Tibial nerve (tissue), 4 donors: ENCODE results near the gene MINDY2. TPM values are rescaled to one million over a fixed set of nuclear protein-coding genes. Genes with fewer than 3 reads are reported as not detected.
A peak's percentile ranks its signal among the peaks of the same experiment; 100 is the strongest.

Source experiments
- DNase-seq, 2 donors: peaks; one replicate each; pipeline ENCODE4 v3.0.0-alpha.2; 2019; ENCODE audit warnings: low spot score in 2 of 2
- H3K27ac ChIP-seq, 4 donors: fragments of 200-600 bp; sonication (generic) in 3 of 4; one replicate each; pipeline ENCODE4 v1.5.1; 2017 to 2019; ENCODE audit warnings: mild to moderate bottlenecking in 1 of 4
- H3K27me3 ChIP-seq, 2 donors: fragments of 200-600 bp; sonication (generic) in 1 of 2; one replicate each; pipeline versions ENCODE4 v1.5.1 to v1.6.0; 2017 to 2019
- H3K36me3 ChIP-seq, 3 donors: fragments of 200-600 bp; sonication (generic); one replicate each; pipeline ENCODE4 v1.5.1; 2018 to 2019
- H3K4me1 ChIP-seq, 4 donors: fragments of 200-600 bp; sonication (generic) in 3 of 4; one replicate each; pipeline ENCODE4 v1.5.1; 2017 to 2019
- H3K4me3 ChIP-seq, 4 donors: fragments of 200-600 bp; sonication (generic) in 3 of 4; one replicate each; pipeline ENCODE4 v1.5.1; 2017 to 2019; ENCODE audit warnings: mild to moderate bottlenecking in 1 of 4, moderate library complexity in 1 of 4
- H3K9me3 ChIP-seq, 4 donors: fragments of 200-600 bp; sonication (generic) in 3 of 4; one replicate each; pipeline ENCODE4 v1.5.1; 2017 to 2019
- EP300 ChIP-seq, 2 donors: sonication (generic); formaldehyde crosslinking; IDR thresholded peaks; one replicate each; pipeline ENCODE4 v1.6.1; 2017; ENCODE audit warnings: antibody characterized with exemption in 2 of 2, mild to moderate bottlenecking in 1 of 2
- POLR2A ChIP-seq, 2 donors: fragments of 450-650 bp; IDR thresholded peaks; one replicate each; pipeline ENCODE4 v1.6.1; 2017; ENCODE audit warnings: antibody characterized with exemption in 2 of 2, mild to moderate bottlenecking in 2 of 2, moderate library complexity in 2 of 2
- WGBS, 2 donors: methylation state at CpG; one replicate each; pipeline ENCODE4 v1.1.5; 2018; 5-methylcytosine and 5-hydroxymethylcytosine counted together
- total RNA-seq, 4 donors: library from RNA; depleted of rRNA; stranded (reverse); fragments of >200 nt; gene quantifications; one replicate each; pipeline ENCODE4 v1.1.0, GENCODE V29; 2016
- TF ChIP-seq, protein P1 (sequence below), 5 experiments: fragments of 200-600 bp in 3 of 5; fragments of 450-650 bp in 2 of 5; sonication (generic) in 3 of 5; IDR thresholded peaks; one replicate each; pipeline ENCODE4 v1.5.1; 2016 to 2019; ENCODE audit warnings: antibody characterized with exemption in 5 of 5, mild to moderate bottlenecking in 3 of 5, moderate library complexity in 2 of 5

Gene MINDY2
- total RNA-seq, 4 donors from 2014 or later = 26.1 to 47.4 (median 39.9) TPM

DNA sequence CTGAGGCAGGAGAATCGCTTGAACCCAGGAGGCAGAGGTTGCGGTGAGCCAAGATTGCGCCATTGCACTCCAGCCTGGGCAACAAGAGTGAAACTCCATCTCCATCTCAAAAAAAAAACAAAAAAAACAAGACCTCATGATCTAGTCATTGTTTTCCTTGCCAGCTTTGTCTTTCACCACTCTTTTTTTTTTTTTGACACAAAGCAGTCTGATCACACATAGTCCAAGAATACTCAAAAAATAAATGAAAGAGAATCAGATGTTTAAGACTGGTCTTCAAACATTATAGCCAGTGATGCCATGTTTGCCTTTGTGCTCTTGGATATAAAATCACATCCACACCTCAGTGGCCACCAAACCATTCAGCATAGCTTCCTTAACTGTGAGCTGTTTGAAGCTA lies 15.8 kb upstream of the MINDY2 start:
- WGBS, 2 donors = 97% methylated on average over 3 of the region's 3 CpGs
- TF ChIP-seq EP300 (IDR thresholded peaks at IDR 0.05) = no peak
- no peak for DNase-seq
- H3K27ac ChIP-seq = no peak overlapping the region
- no peaks in the 10 kb centered on the region for H3K36me3 ChIP-seq
- H3K4me1 ChIP-seq = peaks cover 0 to 6% (median 0%) of the 10 kb centered on the region in 4 donors
- H3K9me3 ChIP-seq = no peaks in the 10 kb centered on the region
- no peaks in the 10 kb centered on the region for H3K27me3 ChIP-seq
- H3K4me3 ChIP-seq = no peak overlapping the region

- DNase-seq = no peak
- TF ChIP-seq POLR2A (IDR thresholded peaks at IDR 0.05) = no peak
- 61 to 62% methylated on average over 6 of the region's 6 CpGs for WGBS, 2 donors
- Histone ChIP-seq H3K27me3 (no peaks in the 10 kb centered on the region), H3K4me3 (no peak overlapping the region), H3K9me3 (no peaks in the 10 kb centered on the region), H3K27ac (no peak overlapping the region), H3K4me1 (no peaks in the 10 kb centered on the region), H3K36me3 (no peaks in the 10 kb centered on the region)
Measured at GRCh38 chr15:58755956-58756355, 15.1 kb upstream of the MINDY2 start.

DNA sequence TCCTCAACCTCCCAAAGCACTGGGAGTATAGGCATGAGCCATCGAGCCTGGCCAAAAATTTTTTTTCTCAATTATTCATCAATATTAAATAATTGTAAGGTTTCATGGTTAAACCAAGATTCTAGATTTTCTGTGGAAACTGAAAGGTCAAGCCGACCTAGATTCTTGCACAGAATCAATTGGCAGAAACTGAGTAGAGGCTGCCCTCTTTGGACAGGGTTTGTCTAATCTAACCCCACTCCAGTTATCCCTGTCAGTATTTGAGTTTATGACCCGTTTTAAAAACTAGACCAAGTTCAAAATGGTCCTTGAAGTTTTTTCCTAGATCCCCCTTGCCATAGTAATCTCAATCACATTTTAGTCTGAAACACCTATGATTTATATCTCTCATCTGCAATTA lies 13.0 kb upstream of the MINDY2 start:
- no peak for DNase-seq
- H3K9me3 ChIP-seq = no peaks in the 10 kb centered on the region
- no peak overlapping the region for H3K27ac ChIP-seq
- no peaks in the 10 kb centered on the region for H3K36me3 ChIP-seq
- no peaks in the 10 kb centered on the region for H3K27me3 ChIP-seq
- WGBS, 2 donors = 18 to 20% methylated on average over 3 of the region's 3 CpGs
- TF ChIP-seq EP300 (IDR thresholded peaks at IDR 0.05) (no peak), POLR2A (IDR thresholded peaks at IDR 0.05) (no peak)
- TF ChIP-seq, protein P1, sequence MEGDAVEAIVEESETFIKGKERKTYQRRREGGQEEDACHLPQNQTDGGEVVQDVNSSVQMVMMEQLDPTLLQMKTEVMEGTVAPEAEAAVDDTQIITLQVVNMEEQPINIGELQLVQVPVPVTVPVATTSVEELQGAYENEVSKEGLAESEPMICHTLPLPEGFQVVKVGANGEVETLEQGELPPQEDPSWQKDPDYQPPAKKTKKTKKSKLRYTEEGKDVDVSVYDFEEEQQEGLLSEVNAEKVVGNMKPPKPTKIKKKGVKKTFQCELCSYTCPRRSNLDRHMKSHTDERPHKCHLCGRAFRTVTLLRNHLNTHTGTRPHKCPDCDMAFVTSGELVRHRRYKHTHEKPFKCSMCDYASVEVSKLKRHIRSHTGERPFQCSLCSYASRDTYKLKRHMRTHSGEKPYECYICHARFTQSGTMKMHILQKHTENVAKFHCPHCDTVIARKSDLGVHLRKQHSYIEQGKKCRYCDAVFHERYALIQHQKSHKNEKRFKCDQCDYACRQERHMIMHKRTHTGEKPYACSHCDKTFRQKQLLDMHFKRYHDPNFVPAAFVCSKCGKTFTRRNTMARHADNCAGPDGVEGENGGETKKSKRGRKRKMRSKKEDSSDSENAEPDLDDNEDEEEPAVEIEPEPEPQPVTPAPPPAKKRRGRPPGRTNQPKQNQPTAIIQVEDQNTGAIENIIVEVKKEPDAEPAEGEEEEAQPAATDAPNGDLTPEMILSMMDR (IDR thresholded peaks at IDR 0.05) = peak in 3 of 5 experiments; percentile 26 to 41 (median 36)
- H3K4me3 ChIP-seq = no peak overlapping the region
- no peaks in the 10 kb centered on the region for H3K4me1 ChIP-seq

- Histone ChIP-seq H3K9me3 (peaks cover 0 to 8% (median 0%) of the 10 kb centered on the region in 4 donors), H3K27ac (no peak overlapping the region), H3K4me1 (no peaks in the 10 kb centered on the region), H3K4me3 (no peak overlapping the region), H3K27me3 (no peaks in the 10 kb centered on the region), H3K36me3 (no peaks in the 10 kb centered on the region)
- no peak for DNase-seq
- 74 to 79% methylated on average over 7 of the region's 7 CpGs for WGBS, 2 donors
- TF ChIP-seq POLR2A (IDR thresholded peaks at IDR 0.05) (no peak), EP300 (IDR thresholded peaks at IDR 0.05) (no peak)
- TF ChIP-seq, protein P1 (IDR thresholded peaks at IDR 0.05) = no peak
Measured at GRCh38 chr15:58760385-58761009, 10.6 kb upstream of the MINDY2 start.

DNA sequence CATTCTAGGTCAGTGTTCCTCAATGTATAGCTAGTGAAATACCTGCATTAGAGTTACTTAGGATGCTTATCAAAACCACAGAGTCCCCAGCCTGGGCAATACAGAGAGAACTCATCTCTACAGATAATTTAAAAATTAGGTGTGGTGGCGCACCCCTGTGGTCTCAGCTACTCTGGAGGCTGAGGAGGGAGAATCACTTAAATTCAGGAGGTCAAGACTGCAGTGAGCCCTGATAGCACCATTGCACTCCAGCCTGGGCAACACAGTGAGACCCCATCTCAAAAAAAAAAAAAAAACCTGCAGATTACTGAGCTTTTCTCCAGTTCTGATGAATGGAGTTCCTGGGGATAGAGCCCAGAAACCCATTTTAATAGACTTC lies 10.1 kb upstream of the MINDY2 start:
- DNase-seq = no peak
- H3K27ac ChIP-seq = no peak overlapping the region
- peaks cover 0 to 8% (median 0%) of the 10 kb centered on the region in 4 donors for H3K9me3 ChIP-seq
- no peak overlapping the region for H3K4me3 ChIP-seq
- TF ChIP-seq, protein P1 (IDR thresholded peaks at IDR 0.05) = no peak
- TF ChIP-seq POLR2A (IDR thresholded peaks at IDR 0.05) (no peak), EP300 (IDR thresholded peaks at IDR 0.05) (no peak)
- no peaks in the 10 kb centered on the region for H3K36me3 ChIP-seq
- no peaks in the 10 kb centered on the region for H3K4me1 ChIP-seq
- no peaks in the 10 kb centered on the region for H3K27me3 ChIP-seq
- WGBS, 2 donors = 94 to 100% methylated on average over 1 of the region's 1 CpG

DNA sequence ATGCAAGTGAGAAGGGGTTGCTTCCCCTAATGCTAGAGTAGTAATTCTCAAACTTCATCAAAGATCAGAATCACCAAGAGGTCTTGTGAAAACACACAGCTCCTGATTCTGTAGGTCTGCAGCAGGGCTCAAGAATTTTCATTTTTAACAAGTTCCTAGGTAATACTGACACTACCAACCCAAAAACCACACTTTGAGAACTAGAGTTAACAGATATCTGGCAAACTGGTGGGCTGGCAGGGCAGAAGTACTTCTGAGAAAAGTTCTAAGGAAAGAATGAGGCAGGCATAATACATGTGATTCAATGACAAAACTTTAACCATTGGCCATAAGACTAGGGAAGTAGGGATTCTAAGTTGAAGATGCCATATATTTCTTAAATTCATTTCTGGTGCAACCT lies 8.8 kb upstream of the MINDY2 start:
- Histone ChIP-seq H3K9me3 (peaks cover 0 to 8% (median 0%) of the 10 kb centered on the region in 4 donors), H3K4me3 (no peak overlapping the region), H3K27me3 (no peaks in the 10 kb centered on the region), H3K4me1 (no peaks in the 10 kb centered on the region), H3K36me3 (no peaks in the 10 kb centered on the region), H3K27ac (no peak overlapping the region)
- TF ChIP-seq, protein P1 (IDR thresholded peaks at IDR 0.05) = no peak
- TF ChIP-seq EP300 (IDR thresholded peaks at IDR 0.05) (no peak), POLR2A (IDR thresholded peaks at IDR 0.05) (no peak)
- DNase-seq = no peak
